NCI-H446 treated with DMSO at 0.1 percent for 48 hours (cell line): Measurements from ENCODE around the gene ZNF521.

ENCODE experiments used
- DNase-seq: peaks from one replicate; lab custom pipeline; 2025; lab: John Stamatoyannopoulos, UW

The ZNF521 gene

DNA sequence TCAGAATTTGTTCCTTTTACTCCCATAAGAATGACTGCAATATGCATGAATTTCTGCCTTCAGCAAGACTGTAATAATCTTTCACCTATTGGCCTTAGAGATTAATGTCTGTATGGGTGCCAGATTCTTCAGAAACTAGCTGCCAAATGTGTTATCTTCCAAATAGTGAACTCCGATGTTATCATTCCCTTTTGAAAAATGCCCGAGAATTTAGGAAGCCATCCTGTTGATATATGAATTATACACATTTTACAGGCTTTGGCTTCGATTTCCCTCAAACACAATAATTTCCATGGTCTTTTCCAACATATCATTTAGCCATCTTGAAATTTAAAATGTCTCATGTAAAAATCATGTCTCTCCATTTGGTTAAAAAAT lies 101.5 kb downstream of the ZNF521 start:
- no peak for DNase-seq

DNA sequence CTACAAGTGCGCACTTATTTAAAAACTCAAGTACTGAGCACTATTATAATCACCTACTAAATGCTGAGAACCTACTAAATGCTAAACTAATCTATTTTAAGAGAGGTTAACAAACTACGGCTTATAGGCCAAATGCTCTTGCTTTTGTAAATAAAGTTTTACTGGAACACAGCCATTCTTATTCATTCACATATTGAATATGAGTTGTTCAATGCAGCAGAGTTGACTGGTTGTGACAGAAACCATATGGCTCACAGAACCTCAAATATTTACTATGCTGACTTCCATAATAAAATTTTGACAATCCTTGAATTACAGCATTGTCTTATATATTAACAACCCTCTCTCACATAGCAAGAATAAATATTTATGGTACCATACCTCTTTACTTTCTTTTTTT lies 103.2 kb downstream of the ZNF521 start:
- no peak for DNase-seq

DNA sequence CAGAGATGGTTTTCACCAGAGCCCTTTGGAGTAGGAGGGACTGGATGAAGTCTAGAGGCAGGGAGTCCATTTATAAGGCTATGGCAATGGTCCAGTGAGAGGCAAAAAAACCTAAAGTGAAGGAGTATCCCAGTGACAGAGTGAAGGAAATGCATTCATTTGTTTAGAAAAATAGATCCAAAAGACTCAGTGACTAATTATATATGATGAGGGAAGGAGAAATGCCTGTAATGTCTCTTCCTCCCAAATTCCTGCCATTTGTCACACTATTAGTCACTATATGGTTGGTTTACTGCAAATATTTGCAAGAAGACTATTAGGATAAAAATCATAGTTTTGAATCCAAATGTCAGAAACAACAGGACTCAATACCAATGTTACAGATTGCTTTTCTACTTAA lies 104.2 kb downstream of the ZNF521 start:
- DNase-seq: no peak

DNA sequence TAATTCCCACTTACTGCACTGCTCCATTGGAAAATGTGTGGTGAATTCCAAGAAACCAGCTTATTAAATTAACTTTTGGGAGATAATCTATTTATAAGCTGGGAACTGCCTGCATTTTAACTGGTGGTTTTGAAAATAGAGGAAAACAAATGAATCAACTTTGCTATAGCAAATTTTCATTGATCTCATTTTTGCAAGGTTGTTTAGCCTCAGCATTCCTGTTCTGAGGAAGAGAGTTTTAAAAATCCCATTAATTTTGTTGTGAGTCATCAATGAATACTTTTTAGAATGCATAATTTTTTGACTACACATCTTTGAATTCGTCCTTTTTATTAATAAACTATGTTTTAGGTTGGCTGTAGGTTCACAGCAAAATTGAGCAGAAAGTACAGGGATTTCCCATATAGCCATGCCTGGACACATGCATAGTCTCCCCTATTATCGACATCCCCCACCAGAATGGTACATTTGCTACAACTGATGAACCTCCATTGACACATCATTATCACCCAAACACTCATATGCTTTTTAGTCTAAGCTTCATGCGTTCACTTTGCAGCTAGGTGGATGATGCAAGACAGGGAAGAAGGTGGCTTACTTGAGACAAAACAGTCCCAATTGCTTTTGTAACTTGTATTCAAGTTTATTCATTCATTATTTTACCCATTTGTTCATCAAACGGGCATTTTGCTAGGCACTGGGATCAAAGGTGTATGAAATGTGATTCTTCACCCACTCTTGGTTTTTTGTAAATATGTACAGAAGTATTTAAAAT lies 106.9 kb downstream of the ZNF521 start:
- no peak for DNase-seq

DNA sequence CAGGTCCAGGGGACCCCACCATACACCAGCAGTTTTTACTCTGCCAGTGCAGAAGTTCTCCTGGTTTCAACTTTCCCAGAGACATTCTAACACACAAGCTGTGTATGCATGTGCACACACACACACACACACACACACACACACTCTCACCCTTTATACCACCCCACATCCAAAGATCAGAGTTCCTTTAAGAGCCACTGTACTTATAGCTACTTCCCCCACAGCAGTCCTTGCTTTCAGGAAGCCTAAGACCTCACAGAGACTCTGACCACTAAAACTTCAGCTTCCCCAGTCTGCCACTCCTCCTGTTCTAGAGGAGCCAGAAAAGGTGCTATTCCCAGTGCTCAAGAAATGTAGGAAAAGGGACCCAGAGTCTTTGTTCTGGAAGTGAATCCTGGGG lies 107.8 kb downstream of the ZNF521 start:
- DNase-seq: no peak

DNA sequence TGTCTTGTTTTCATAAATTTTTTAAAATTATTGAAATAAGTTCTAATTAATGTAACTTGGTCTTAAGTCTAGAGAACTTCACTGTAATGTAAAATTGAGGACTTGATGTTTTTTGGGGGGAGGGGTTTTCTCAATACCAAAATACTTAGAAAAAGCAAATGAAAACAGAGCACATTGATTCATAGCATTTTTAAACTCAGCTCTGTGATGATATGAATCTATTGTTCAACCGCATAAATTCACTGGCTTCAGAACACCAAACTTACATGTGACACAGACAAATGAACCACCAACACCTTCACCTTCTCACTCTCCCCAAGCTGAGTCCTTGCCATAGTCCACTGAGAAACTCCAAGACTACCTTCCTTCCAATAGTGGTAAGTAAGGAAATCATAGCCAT lies 108.2 kb downstream of the ZNF521 start:
- no peak for DNase-seq

DNA sequence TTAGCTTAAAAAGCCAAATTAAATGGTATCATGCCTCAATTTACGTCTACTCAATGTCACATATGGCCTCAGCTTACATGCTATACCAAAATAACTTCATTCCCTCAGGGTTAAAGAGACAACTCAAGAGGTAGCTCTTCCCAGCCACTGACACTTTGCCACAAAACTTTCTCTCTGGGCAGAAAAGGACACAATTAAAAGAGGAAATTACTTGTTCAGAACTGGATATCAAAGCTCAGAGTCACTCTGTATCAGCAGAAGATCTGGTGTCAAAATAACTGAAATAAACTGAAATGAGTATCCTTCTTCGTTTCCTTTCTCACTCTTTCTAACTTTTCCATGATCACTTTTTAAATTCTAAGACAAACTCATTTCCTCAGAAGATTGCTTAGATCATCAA lies 108.7 kb downstream of the ZNF521 start:
- DNase-seq: no peak

DNA sequence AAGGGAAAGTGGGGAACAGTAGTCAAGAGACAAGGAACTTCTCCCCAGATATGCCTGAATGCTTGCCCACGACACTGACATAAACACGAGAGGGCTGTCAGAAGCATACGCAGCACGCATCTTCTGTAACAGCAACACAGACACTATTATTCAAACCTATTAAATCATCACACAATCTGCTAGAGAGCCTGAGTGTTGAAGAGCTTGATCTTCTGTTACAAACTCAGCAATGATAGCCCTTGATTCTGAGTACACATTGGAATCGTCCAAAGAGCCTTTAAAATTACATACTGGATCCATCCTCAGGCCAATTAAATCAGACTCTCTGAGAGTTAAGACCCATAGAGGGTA lies 111.6 kb downstream of the ZNF521 start:
- DNase-seq: no peak

DNA sequence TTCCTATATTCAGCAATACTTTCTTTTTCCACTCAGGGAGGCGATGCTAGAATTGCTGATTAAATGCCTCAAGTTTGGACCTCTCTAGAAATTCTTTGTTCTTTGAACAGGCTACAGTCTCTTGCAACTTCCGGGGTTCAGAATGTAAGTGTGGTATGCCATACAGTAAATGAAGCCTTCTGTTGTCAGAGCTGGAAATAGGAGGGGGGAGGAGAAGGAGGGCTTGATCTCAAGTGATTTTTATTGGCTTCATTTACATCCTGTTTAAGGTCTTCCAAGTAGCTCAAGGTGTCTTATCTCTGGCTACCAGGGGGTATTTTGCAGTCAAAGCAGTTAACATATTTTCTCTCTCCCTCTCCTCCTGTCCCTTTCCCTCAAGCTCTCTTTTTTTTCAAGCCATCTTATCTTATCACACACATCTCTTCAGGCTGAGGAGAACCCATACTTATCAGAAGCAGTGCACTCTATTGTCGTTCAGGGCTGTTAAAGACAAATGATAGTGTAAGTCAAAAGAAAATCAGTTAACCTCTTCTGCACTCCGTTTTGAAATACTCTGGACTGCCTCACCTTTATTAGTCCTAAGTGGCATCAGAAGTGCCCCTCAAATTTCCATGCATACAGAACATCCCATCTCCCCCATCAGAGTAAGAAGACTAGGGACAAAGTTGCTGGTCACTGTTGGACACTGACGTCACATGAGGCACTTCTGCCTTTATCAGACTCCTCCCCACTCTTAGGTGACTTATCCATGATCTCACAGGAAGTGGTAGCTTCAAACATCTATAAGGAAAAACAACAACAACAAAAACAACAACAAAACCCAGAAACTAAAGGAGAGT lies 112.2 kb downstream of the ZNF521 start:
- no peak for DNase-seq

DNA sequence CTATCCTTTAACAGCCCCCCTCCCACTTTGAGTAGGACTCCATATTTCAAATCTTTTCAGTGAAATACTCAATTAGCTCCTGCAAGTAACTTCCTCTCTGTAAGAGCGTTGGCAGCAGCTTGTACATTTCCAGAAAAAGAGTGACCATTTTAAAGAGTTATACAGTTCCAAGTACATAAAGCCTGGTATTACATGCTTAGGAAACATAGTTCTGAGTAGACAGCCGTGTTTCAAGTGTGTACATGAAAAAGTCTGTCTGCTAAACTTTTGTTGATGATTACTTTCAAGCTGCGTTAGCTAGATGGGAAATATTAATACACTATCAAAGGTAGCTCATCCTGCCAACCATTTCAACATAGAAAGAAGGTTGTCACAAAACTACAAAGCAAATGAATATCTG lies 112.8 kb downstream of the ZNF521 start:
- no peak for DNase-seq

DNA sequence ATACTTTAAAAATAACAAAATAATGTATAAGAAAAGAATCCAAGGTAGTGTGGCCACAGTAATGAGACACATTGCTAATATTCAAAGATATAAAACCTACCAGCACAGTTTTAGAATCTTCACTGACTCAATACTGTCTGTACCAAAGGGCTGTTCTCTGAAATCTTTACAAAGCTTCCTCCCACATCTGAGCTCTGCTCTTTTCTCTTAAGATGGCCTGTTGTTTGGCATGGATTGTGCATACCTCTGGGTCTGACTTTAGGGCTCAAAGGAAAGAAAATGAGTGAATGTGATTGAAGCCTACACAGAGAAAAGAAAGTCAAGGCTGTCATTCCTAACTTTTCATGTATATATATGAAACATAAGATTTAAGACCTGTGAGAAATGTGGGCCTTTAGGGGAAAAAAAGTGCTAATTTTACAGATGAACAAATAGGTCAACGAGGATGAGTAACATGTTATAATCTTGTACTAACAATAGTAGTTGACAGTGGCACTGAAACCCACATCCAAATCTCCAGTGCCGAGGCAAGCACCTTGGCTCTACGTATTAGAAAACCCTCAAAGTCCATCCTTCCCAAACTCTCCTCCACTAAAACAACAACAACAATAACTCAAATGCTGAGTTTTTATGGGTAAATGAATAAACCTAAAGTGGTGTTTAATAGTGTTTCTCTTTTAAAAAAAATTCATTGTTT lies 114.2 kb downstream of the ZNF521 start:
- no peak for DNase-seq

DNA sequence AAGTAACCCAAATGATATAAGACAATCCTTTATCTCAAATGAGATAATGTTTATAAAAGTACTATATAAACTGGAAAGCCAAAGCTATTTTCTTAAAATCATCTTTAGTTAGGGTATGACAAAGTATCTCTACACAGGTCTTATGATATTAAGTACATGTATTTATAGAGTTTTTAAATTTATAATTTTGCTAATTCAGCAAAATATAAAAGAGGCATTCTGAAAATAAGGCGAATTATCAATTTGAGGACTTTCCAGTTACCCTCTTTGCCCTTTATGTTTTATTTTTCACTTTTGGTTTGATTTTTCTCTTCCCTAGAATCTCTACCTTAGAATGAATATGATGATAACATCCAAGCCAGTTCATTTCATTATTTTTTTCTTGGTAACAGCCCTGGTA lies 115.2 kb downstream of the ZNF521 start:
- no peak for DNase-seq

DNA sequence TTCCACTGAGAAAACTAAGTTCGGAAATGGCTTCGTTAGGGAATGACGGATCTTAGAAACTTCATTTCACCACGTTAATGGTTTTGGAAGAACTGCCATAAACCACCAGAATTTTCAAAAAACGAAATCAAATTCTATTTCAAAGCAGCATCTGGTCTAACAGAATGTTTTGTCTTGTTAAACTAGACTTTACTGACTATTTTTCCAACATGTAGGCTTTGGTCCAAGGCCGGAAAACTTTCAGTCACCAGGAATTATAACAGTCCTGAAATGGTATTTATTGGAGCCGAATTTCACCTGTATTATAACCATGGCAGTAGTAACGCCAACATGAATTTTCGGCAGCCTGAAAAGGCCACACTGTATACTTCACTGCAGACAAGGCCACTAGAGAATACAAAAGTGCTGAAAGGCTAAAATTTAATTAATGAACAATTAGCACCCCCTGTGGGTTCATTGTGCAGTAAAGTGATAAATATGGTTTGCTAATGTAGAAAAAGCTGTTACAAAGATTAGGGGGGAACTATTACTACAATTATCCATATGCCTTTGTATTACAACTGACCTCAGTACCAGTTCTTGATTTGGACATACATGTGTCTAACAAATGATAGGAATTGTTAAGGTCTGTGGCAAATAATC lies 116.4 kb downstream of the ZNF521 start:
- DNase-seq: no peak

DNA sequence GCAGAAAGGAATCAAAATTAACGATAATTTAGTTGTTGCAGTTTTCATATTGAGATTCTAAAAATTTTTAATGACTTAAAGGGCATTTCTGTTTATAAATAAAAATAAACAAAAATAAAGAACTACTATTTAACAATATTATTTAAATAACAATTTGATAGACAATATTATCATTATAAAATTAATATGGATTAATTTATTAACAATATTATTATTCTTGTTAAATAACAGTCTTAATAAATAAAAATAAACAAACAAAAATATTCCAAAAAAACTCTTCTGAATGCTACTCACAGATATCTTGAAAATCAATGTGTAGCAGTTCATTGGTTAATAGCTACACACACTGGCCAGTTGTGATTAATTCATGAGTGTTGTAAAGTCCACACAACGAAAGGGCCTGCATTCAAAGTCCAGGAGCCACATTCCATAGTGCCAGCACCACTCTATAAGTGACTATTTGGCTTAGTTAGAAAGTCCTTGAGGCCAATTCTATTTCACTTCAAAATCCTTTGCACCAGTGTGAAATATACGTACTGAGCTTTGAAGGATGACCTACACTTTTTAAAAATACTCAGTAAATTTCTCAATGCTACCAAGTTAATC lies 117.1 kb downstream of the ZNF521 start:
- no peak for DNase-seq

DNA sequence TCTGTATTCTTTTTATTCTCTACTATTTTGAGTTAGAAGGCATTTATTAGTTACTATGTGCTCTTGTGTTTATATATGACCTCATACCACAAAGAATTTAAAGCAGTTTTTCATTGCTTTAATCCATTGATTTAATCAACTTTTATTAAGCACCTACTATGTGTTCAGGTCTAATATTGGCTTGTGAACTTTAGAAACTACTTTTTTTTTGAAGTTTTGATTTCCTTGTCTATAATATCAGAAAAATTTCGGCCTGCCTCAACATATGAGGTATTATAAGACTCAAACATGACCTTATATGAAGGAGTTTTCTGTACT lies 117.7 kb downstream of the ZNF521 start:
- no peak for DNase-seq

DNA sequence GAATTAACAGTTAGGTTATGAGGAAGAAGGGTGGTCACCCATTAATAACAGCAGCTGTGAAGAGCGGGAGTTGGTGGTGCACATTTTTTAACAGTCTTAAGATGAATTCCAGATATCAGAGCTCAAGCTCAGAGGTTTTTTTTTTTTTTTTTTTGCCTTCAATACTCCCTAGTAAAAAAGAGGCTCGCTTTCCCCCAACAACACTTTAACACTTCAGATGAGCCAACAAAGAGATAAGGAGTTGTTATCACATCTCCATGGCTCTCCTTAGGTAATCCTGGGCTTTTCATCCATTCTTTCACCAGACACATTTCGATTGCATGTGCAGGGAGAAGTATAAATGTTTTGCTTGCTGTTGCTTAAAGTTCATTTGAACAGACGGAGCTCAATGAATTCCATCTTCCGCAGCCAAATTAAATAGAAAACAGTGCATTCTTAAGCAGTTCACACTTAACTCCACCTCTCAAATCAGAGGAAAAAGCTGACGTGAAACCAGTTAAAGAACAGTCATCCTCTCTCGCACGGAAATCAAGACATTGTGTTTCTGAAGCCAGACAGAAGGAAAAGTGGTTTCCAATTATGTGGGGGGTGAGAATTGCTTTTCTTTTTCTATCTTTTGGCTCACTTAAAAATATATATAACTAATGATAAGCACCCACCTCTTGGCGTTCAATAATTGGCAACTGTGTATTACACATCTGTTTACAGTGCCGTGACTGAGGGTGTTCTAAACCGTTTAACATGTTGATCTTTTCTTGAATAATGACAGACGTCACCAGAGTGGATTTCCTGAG lies 118.2 kb downstream of the ZNF521 start:
- DNase-seq: peak; percentile 32

DNA sequence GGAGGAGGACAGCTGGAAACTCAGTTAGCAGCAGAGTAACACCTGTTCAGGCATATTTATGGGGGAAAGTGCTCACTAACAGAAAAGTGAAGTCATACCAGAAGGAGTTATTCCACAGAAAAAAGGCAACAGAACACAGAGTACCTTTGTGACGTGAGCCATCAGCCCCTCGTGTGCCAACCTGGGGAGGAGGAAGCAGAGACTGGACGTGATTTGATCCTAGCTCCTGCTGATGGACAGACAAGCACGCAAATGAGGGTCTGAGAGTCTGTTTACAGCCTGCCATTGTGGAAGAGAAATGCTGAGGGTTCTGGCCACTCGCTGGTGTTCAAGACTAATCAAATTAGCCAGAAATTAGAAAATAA lies 120.7 kb downstream of the ZNF521 start:
- DNase-seq: no peak

DNA sequence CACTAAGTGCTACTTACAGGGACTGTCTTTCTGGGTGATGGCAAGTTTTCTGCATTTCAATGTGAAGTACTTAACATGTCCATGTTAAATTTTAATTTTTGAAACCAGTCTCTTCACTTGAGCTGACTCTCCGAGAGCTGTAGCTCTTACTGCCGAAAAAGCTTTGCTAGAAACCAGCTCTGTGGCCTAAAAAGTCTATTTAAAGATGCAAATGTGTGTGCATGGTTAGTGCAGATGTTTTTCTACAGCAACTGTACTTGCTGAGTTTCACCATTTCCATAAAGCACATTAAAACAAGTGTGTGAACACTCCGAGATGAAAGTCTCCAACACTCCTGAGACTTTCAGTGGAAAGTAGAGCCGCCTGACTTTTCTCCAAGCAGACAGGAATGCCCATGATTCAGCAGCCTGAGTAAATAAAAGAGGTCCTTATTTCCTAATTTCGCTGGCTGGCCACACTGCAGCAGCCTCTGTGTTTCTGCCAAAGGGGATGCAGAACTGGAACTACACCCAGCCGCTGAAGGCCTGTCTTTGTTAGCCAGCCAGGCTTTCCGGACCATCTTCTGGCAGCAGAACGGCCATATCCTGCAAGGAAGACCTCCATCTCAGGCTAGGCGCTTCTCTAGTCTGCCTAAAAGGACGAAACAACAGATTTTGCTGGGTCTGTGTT lies 121.2 kb downstream of the ZNF521 start:
- peak; percentile 93 for DNase-seq

DNA sequence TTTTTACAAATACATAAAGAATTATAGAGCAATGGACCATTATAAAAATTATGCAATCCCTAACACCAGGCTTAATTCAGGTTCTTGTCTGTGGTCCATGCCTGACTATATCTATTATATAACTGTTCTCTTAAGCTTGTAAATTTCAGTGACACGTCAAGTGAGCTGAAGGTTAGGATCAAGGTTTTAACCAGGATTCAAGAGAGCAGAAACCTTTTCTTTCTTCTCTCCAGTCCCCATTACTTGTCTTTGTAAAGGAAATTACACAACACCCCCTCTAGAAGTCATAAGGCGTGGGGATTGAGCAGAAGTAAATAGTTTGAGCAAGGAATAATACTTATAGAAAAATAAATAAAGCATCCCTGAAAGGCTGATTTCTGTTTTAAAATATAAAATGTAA lies 122.0 kb downstream of the ZNF521 start:
- DNase-seq: no peak

DNA sequence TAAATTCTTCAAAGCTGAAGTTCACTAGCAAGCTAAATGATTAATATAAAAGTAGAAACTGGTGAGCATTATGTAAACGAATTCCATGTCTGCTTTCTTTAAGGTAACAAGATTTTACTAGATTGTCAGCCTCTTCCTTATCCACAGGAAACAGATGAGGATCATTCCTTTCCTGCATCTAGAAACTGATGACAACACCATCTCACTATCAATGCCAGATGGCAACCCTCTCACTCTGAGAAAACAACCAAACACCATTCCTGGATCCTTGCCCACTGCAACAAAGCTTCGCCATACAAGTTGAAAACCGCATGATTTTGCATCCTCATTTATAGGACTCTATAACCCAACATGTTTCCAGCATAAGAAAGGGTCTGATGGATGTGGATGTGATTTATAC lies 122.9 kb downstream of the ZNF521 start:
- DNase-seq: peak; percentile 85

DNA sequence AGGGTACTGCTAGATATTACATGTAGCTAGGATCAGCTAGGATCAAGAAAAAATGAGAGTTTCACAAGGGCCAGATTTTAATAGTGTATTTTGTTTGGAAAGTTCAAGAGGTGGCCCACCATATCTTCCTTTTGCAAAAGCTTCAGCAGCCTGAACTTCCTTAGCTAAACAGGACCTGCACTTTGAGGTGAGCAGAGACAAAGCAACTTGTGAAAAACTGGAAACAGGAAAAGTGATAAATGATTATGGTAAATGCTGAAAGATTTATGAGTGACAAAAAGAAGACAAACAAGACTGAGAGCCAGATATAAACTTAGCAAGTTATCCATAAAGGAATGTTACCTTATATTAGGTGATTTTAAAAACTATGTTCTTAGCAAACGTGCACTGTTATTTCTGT lies 123.6 kb downstream of the ZNF521 start:
- no peak for DNase-seq
